Measurements from ENCODE around the gene CDC45.

Gene CDC45

GRCh38 chr22:19567157-19568009 lies 87.7 kb downstream of the CDC45 start:
- no peak for DNase-seq

GRCh38 chr22:19568337-19569275 lies 88.9 kb downstream of the CDC45 start:
- no peak for DNase-seq

DNA sequence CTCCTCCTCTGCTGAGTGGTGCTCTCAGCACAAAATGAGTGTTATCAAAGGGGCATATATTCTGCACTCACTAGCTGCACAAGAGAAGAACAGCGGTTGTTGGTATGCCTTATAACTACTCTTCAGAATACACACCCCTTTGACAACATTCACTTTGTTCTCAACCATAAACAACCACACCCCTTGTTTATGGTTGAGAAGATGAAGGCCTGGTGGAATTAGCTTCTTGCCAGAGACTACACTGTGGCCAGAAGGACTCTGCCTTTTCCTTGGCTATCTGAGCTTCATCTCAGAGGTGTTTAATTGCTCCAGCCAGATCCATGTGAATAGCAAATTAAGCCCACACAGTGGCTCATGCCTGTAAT lies 89.5 kb downstream of the CDC45 start:
- DNase-seq, result no peak

- DNase-seq, result no peak
Observed at GRCh38 chr22:19569976-19570375, 90.3 kb downstream of the CDC45 start.

Data from GF-D8 (cell line).